Osteocyte (in vitro differentiated cells): ENCODE measurements around the gene MAGOHB. TPM values are rescaled to one million over a fixed set of nuclear protein-coding genes. Genes with fewer than 3 reads are reported as not detected.

ENCODE experiments used
- DNase-seq: peaks from one replicate; pipeline ENCODE4 v3.0.0; 2021; ENCODE audit warnings: mixed read lengths; ENCODE audit not compliant: unreplicated experiment; ENCODE audit errors: extremely low spot score
- H3K27ac Mint-ChIP-seq: one replicate; pipeline ENCODE4 v1.8.0; 2021; ENCODE audit warnings: mild to moderate bottlenecking, mixed read lengths; ENCODE audit not compliant: unreplicated experiment
- H3K27me3 Mint-ChIP-seq: one replicate; pipeline ENCODE4 v1.8.0; 2021; ENCODE audit warnings: mixed read lengths; ENCODE audit not compliant: unreplicated experiment
- H3K36me3 Mint-ChIP-seq: one replicate; pipeline ENCODE4 v1.8.0; 2021; ENCODE audit warnings: mixed read lengths; ENCODE audit not compliant: unreplicated experiment
- H3K4me1 Mint-ChIP-seq: one replicate; pipeline ENCODE4 v1.8.0; 2021; ENCODE audit warnings: mixed read lengths; ENCODE audit not compliant: unreplicated experiment
- H3K4me3 Mint-ChIP-seq: one replicate; pipeline ENCODE4 v1.8.0; 2021; ENCODE audit warnings: mild to moderate bottlenecking, moderate library complexity, mixed read lengths; ENCODE audit not compliant: unreplicated experiment
- H3K9me3 Mint-ChIP-seq: one replicate; pipeline ENCODE4 v1.8.0; 2021; ENCODE audit warnings: mixed read lengths; ENCODE audit not compliant: unreplicated experiment
- total RNA-seq: library from RNA; stranded (reverse); gene quantifications from 2 replicates; pipeline ENCODE4 v1.2.1, GENCODE V29; 2021
- TF ChIP-seq, protein P1 (sequence below): fragments of 200-600 bp; sonication (generic); IDR thresholded peaks from 2 replicates; pipeline ENCODE4 v1.5.0; 2021; ENCODE audit warnings: antibody characterized with exemption, mild to moderate bottlenecking, moderate library complexity

The MAGOHB gene
- total RNA-seq, 1 donor from 2014 or later: 28.1 TPM

DNA sequence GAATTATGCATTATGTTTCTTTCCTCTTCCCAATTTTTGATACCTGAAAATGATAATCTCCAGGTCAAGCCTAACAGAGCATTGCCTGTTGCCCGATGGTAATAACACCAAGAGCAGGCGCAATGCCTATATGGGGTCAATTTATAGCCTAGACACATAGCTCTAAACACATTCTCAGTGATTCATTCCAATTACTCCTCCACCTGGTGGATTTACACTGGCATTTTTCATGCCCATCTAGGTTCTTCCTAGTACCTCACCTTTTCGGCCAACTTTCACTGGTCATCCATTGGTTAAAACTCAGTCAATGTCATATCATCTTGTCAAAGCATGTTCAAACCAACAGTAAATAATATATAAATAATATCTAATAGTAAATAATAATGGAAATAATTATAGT lies 54.6 kb downstream of the MAGOHB start:
- no peaks in the 10 kb centered on the region for H3K9me3 Mint-ChIP-seq
- H3K4me3 Mint-ChIP-seq: no peak overlapping the region
- TF ChIP-seq, protein P1, sequence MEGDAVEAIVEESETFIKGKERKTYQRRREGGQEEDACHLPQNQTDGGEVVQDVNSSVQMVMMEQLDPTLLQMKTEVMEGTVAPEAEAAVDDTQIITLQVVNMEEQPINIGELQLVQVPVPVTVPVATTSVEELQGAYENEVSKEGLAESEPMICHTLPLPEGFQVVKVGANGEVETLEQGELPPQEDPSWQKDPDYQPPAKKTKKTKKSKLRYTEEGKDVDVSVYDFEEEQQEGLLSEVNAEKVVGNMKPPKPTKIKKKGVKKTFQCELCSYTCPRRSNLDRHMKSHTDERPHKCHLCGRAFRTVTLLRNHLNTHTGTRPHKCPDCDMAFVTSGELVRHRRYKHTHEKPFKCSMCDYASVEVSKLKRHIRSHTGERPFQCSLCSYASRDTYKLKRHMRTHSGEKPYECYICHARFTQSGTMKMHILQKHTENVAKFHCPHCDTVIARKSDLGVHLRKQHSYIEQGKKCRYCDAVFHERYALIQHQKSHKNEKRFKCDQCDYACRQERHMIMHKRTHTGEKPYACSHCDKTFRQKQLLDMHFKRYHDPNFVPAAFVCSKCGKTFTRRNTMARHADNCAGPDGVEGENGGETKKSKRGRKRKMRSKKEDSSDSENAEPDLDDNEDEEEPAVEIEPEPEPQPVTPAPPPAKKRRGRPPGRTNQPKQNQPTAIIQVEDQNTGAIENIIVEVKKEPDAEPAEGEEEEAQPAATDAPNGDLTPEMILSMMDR: no peak
- H3K36me3 Mint-ChIP-seq: no peaks in the 10 kb centered on the region
- peaks cover 10% of the 10 kb centered on the region for H3K27me3 Mint-ChIP-seq
- no peak overlapping the region for H3K27ac Mint-ChIP-seq
- DNase-seq: no peak
- peaks cover under 1% of the 10 kb centered on the region for H3K4me1 Mint-ChIP-seq

- Mint-ChIP-seq H3K9me3 (no peaks in the 10 kb centered on the region), H3K4me3 (no peak overlapping the region), H3K27me3 (peaks cover 10% of the 10 kb centered on the region), H3K4me1 (no peaks in the 10 kb centered on the region), H3K27ac (no peak overlapping the region), H3K36me3 (no peaks in the 10 kb centered on the region)
- TF ChIP-seq, protein P1: no peak
- no peak for DNase-seq
Observed at GRCh38 chr12:10558301-10558700, 55.1 kb downstream of the MAGOHB start.

- Mint-ChIP-seq H3K27me3 (peaks cover 10% of the 10 kb centered on the region), H3K4me1 (no peaks in the 10 kb centered on the region), H3K4me3 (no peak overlapping the region), H3K9me3 (no peaks in the 10 kb centered on the region), H3K27ac (no peak overlapping the region), H3K36me3 (no peaks in the 10 kb centered on the region)
- TF ChIP-seq, protein P1: no peak
- DNase-seq: no peak
Observed at GRCh38 chr12:10557766-10558165, 55.6 kb downstream of the MAGOHB start.

GRCh38 chr12:10557329-10557728 lies 56.1 kb downstream of the MAGOHB start:
- no peaks in the 10 kb centered on the region for H3K4me1 Mint-ChIP-seq
- H3K36me3 Mint-ChIP-seq: no peaks in the 10 kb centered on the region
- no peak for DNase-seq
- no peak overlapping the region for H3K27ac Mint-ChIP-seq
- no peak overlapping the region for H3K4me3 Mint-ChIP-seq
- H3K9me3 Mint-ChIP-seq: no peaks in the 10 kb centered on the region
- H3K27me3 Mint-ChIP-seq: peaks cover 10% of the 10 kb centered on the region
- TF ChIP-seq, protein P1: no peak

DNA sequence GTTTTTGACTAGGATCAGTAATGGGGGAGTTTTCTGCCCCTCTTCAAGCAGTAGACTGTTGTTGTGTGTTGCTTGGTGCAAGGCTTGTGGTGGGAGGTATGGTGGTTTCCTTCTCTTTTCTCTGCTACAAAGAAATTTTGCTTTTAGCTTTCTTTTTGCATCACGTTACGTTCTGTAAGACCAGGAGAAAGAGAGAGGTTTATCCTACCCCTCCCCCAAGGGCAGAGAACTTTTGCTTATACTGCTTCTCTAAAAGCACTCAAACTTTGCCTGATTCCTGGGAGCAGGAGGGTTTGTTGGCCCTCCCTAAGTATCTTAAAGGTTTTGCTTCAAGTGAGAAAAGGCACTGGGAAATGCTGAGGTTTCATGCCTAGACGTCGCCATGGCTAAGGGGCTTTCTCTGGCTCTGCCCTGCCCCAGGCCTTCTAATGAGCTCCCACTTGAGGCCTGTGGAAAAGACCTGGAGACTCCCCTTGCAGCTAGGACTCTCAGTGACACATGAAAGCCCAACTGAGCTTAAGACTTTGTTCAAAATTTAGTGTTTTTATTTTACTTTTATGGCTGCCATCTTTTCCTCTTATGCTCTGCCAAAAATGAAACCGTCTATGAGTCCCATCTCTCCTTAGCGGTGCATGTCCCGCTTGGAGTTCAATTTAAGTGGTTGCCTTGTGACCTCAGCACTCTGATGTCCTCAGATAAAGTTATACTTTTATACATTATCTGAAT lies 58.5 kb downstream of the MAGOHB start:
- Mint-ChIP-seq H3K9me3 (no peaks in the 10 kb centered on the region), H3K4me1 (no peaks in the 10 kb centered on the region), H3K36me3 (no peaks in the 10 kb centered on the region), H3K27me3 (peaks cover 10% of the 10 kb centered on the region), H3K4me3 (no peak overlapping the region), H3K27ac (no peak overlapping the region)
- TF ChIP-seq, protein P1: no peak
- DNase-seq: no peak
